Activated CD4-positive, alpha-beta T cell treated with anti-CD3 and anti-CD28 coated beads, Interleukin-2, amount 50 U/mL, for 4 hours (primary cell): ENCODE measurements around the gene DCLK2.

Source experiments
- DNase-seq, 2 experiments: peaks; one replicate each; pipeline ENCODE4 v3.0.0-alpha.2; 2020

The DCLK2 gene

GRCh38 chr4:150123087-150123486 is 44.8 kb downstream of the DCLK2 start:
- no peak for DNase-seq

- no peak for DNase-seq
These were observed 45.8 kb downstream of the DCLK2 start for GRCh38 chr4:150123796-150124677.

DNA sequence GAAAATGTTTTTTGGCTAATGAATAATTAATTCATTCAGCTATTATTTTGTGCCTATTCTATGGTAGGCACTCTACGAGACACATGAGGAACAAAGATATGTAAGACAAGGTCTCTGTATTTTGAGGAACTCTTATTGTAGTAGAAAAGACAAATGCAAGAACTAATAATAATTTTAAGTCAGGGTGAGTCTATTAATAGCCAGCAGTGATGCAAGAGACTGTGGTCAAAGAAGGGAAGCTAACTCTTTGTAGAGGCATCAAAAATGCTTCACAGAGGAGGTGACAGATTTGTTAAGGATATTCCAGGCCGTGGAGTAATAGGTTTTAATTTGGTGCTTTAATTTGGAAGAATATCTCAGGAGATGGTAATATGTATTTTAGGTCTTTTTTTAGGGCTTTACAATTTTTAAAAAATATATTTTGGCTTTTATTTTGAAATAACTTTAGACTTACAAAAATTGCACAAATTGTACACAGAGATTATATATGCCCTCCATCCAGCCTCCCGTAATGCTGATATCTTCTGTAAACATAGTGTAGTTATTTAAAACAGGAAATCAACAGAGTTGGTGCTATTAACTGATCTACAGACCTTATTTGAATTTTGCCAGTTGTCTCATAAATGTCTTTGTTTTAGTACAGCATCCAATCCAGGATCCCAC is 48.1 kb downstream of the DCLK2 start:
- no peak for DNase-seq

GRCh38 chr4:150126864-150127203 is 48.6 kb downstream of the DCLK2 start:
- DNase-seq = no peak

DNA sequence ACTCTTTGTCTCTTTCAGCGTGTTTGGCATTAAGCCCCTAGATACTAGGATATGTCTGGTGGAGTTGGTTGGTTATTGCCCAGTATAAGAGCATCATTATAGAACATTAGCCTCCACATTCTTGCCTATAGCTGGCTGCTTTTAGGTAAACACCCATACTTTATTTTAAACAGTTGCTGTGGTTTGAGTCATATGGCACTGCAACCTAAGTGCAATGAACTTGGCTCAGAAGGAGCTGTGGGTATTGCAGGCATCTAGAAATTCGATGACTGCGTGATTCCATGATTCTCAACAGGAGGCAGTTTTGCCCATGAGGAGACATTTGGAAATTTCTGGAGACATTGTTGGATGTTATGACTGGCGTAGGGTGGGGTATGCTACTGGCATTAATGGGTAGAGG is 49.5 kb downstream of the DCLK2 start:
- no peak for DNase-seq

DNA sequence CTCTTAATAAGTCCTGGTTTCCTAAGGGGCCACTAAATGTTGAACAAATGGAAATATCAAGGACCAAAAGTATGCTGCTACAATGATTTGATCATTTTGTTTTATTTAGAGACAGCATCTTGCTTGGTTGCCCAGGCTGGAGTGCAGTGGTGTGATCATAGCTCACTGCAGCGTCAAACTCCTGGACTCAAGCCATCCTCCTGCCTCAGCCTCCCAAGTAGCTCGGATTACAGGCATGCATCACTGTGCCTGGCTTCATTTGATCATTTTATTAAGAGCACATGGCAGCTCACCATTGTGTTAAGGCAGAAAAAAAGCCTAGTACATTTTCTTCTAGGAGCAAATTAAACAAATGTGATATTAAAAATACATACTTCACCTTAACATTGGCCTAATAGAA is 52.7 kb downstream of the DCLK2 start:
- no peak for DNase-seq

DNA sequence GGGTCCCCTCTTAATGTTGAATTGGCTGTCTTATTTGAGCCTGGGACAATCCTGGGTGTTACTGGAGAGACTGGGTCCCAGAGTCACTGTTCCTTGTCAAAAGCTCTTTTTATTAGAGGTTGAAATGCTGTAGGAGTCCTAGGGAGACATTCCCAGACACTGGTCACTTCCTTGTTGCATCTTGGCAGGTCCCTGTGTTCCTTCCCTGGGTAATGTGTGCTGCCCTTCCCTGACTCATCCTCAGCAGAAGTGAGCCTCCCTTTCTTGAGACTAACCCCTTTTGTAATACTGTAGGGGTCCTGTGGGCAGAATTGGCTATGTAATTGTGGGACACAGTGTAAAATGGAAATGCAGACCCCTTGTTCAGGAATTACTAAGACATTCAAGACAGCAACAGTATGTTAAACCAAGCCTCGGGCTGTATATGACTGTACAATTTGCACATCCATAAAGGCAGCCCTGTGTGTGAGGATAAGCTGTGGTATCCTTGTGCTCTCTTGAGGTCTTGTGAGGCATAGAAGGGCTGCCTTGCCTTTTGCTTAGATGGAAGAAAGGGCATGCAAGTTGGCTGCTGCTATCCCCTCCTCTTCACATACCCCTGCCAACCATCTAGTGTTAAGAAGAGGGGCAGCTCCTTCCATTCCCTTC is 53.5 kb downstream of the DCLK2 start:
- no peak for DNase-seq

GRCh38 chr4:150133605-150134004 is 55.4 kb downstream of the DCLK2 start:
- DNase-seq = no peak

GRCh38 chr4:150135134-150135772 is 57.0 kb downstream of the DCLK2 start:
- DNase-seq = no peak

- DNase-seq = no peak
These were observed 57.8 kb downstream of the DCLK2 start for GRCh38 chr4:150136036-150136435.

DNA sequence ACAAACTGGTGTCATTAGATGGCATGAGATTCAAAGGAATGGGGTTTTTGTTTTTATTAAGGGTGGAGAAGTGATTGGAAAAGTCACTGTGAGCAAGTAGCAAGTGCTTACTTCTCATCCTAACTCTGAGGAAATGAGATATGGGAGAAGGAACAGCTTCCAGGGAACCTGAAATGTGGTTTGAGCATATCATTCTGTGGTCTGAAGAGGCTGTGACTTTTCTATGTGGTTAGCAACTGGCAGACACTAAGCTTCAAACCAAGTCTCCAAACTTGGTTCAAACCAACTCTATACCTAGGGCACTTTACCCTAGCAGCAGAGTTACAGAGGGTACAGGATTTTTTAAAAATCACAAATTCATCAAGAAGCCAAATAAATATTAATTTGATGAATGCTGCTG is 58.2 kb downstream of the DCLK2 start:
- DNase-seq = no peak

- no peak for DNase-seq
These were observed 61.1 kb downstream of the DCLK2 start for GRCh38 chr4:150139297-150139865.

DNA sequence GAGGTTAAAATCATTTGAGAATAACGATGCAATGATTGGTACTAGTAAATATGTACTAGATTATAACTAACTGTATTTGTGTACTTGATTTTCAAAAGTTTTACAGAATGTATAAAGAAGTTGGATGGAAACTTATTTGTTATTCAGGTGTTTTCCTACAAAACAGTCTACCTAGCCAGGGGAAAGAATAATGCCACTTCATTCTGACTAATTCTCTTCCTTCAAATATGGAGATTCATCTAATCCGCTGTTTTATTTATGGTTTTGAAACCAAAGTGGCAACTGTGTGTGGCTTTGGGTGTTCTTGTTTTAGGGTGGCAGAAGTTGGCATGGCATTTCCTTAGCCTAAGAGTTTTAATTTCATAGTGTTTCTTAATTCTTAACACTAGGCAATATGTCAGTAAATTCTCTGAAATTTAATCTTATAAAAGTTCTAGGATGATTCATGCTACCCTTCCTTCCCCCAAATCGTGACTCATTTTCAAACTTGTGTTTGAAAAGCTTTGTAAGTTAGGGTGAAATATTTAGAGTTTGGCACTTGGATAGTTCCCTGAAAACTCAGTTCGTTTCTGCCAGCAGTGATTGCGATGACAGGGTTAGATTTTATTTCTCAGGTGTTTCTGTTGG is 62.6 kb downstream of the DCLK2 start:
- no peak for DNase-seq

DNA sequence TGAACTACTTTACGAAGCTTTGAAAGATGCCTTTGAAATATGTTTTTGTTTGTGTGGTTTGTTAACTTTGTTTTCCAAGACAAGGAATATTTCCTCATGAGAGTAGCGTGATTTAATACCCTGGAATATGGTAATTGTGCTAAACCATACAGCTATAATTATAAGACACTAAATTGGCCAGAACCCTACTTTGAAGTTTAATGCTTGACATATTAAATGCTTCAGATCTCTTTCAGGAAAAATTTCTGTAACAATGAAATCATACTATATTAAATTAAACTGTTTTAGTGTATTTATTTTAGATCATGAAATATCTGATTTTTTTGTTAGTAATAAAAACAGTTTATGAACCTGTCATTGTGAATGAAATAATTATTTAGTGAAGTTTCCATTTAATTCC is 63.5 kb downstream of the DCLK2 start:
- DNase-seq = no peak

- no peak for DNase-seq
These were observed 64.6 kb downstream of the DCLK2 start for GRCh38 chr4:150142831-150143230.

GRCh38 chr4:150145090-150145945 is 67.1 kb downstream of the DCLK2 start:
- DNase-seq = no peak

- no peak for DNase-seq
These were observed 67.7 kb downstream of the DCLK2 start for GRCh38 chr4:150145946-150146340.

- no peak for DNase-seq
These were observed 71.1 kb downstream of the DCLK2 start for GRCh38 chr4:150149381-150149780.

DNA sequence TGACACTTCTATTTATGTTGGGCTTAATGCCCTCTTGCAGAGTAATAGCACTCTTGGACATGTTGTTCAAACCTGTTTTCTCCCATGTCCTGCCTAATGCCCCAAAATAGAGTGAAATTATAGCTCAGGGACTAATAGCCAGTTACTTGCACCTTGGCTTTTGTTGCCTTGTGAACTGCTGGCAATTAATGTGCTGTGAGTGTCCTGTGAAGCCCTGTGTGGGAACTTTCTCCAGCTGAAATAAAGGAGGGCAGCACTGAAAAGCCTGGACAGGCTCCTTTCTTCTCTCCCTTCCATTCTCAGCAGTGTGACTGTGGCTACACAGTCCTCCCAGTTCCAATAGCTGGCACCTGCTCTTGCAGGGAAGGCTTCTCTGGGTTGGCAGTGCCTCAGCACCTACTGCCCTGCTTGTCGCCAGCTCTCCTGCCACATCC is 72.4 kb downstream of the DCLK2 start:
- no peak for DNase-seq

- DNase-seq = no peak
These were observed 74.5 kb downstream of the DCLK2 start for GRCh38 chr4:150152766-150153165.

DNA sequence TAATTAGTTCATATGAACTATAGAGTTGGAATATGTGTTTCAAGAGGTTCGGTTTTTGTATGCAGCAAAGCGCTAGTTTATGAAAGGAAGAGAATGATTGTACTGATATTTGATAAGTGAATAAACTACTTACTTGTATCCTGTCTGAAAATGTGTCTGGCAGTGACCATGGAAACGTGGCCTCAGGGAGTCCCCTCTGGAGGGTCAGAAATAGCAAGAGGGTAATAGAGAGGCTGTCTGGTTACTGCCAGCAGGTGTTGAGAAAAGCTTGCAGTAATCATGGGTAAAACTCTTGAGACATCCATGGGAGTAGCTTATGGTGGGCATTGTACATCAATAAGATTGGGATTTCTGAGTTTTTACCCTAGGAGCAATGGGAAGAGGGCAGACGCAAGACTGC is 77.1 kb downstream of the DCLK2 start:
- DNase-seq = no peak

- DNase-seq = no peak
These were observed 78.3 kb downstream of the DCLK2 start for GRCh38 chr4:150156543-150156942.
